GM12878 (cell line): ENCODE measurements around the gene DST. TPM values are rescaled to one million over a fixed set of nuclear protein-coding genes. Genes with fewer than 3 reads are reported as not detected.

ENCODE experiments used
- ATAC-seq: fragments of 200-7000 bp; cut with Tn5 transposase; 3 replicates; pipeline ENCODE4 v1.9.1; 2020; ENCODE audit warnings: mild to moderate bottlenecking, moderate library complexity
- BruUV-seq: library from RNA; stranded (reverse); fragments of 400-500 nt; replicated peaks from 2 replicates; lab custom pipeline; 2021; lab: Mats Ljungman, UMichigan
- CTCF ChIA-PET: fragments of 300-600 bp; sonication (Branson Sonifier 250); formaldehyde crosslinking; extraction: SDS; loops from one replicate; lab custom pipeline; 2021; ENCODE audit warnings: inconsistent platforms; lab: Yijun Ruan, JAX
- POLR2A ChIA-PET: fragments of 350-600 bp; formaldehyde crosslinking; extraction: SDS; loops from one replicate; lab custom pipeline; 2021; ENCODE audit warnings: inconsistent platforms; lab: Charles Lee
- RAD21 ChIA-PET: fragments of 300-600 bp; sonication (Branson Sonifier 250); formaldehyde crosslinking; loops from one replicate; lab custom pipeline; 2023; ENCODE audit warnings: antibody characterized with exemption; ENCODE audit not compliant: unreplicated experiment; lab: Charles Lee
- SMC1A ChIA-PET: fragments of 300-600 bp; sonication (Branson Sonifier 250); formaldehyde crosslinking; loops from one replicate; lab custom pipeline; 2023; ENCODE audit not compliant: unreplicated experiment, uncharacterized antibody; lab: Charles Lee
- DNase-seq: peaks from one replicate; pipeline ENCODE4 v3.0.0-alpha.2; 2011; ENCODE audit warnings: low read depth, low spot score
- FAIRE-seq: peaks from 3 replicates; lab custom pipeline; 2011; peaks lifted over from hg19 to GRCh38; lab: Jason Lieb, UNC
- H2AFZ ChIP-seq: 2 replicates; pipeline ENCODE4 v1.6.0; 2011; ENCODE audit warnings: low read depth, low read length, control low read depth; ENCODE audit not compliant: control insufficient read depth
- H3K27ac ChIP-seq: 2 replicates; pipeline ENCODE4 v1.5.1; 2011; ENCODE audit warnings: control low read depth; ENCODE audit not compliant: control insufficient read depth, insufficient read depth
- H3K27me3 ChIP-seq, 2 experiments: replicated peaks in 1 of 2; 2 replicates each; pipeline versions ENCODE4 v1.6.0 to v1.6.1; 2011; ENCODE audit warnings: low read length in 1 of 2; ENCODE audit not compliant: control insufficient read depth in 2 of 2, insufficient read depth in 2 of 2
- H3K36me3 ChIP-seq, 2 experiments: 2 replicates each; pipeline ENCODE4 v1.5.1; 2011; ENCODE audit warnings: low read length in 1 of 2; ENCODE audit not compliant: control insufficient read depth in 2 of 2, insufficient read depth in 2 of 2
- H3K4me1 ChIP-seq: 2 replicates; pipeline ENCODE4 v1.6.1; 2011; ENCODE audit warnings: mild to moderate bottlenecking, low read length, moderate library complexity, mixed read lengths; ENCODE audit not compliant: control insufficient read depth, insufficient read depth
- H3K4me2 ChIP-seq: 2 replicates; pipeline ENCODE4 v1.6.0; 2011; ENCODE audit warnings: control low read depth; ENCODE audit not compliant: control insufficient read depth, insufficient read depth
- H3K4me3 ChIP-seq: fragments of 200-600 bp; sonication (generic); 2 replicates; pipeline ENCODE4 v1.5.1; 2016
- H3K79me2 ChIP-seq: 2 replicates; pipeline ENCODE4 v1.6.0; 2011; ENCODE audit warnings: low read length; ENCODE audit not compliant: control insufficient read depth, insufficient read depth
- H3K9ac ChIP-seq: 2 replicates; pipeline ENCODE4 v1.8.0; 2011; ENCODE audit warnings: low read length, control low read depth, mixed read lengths; ENCODE audit not compliant: control insufficient read depth, insufficient read depth
- H3K9me3 ChIP-seq: replicated peaks from 3 replicates; pipeline ENCODE4 v1.5.1; 2011; ENCODE audit warnings: mild to moderate bottlenecking, low read length; ENCODE audit not compliant: control insufficient read depth, insufficient read depth
- H4K20me1 ChIP-seq: 2 replicates; pipeline ENCODE4 v1.6.0; 2011; ENCODE audit not compliant: control insufficient read depth, insufficient read depth
- CREB1 ChIP-seq: IDR thresholded peaks from 2 replicates; pipeline ENCODE4 v1.6.1; 2012; ENCODE audit warnings: low read depth, mild to moderate bottlenecking, inconsistent platforms
- NFIC ChIP-seq: IDR thresholded peaks from 2 replicates; pipeline ENCODE4 v1.6.1; 2012; ENCODE audit warnings: low read depth, mild to moderate bottlenecking, inconsistent platforms, low read length, moderate library complexity
- NR2C2 ChIP-seq: IDR thresholded peaks from 2 replicates; pipeline ENCODE4 v1.6.1; 2011; ENCODE audit warnings: borderline replicate concordance, low read depth; ENCODE audit not compliant: control insufficient read depth, insufficient read length
- POLR2AphosphoS5 ChIP-seq: IDR thresholded peaks from 2 replicates; pipeline ENCODE4 v1.6.1; 2011; ENCODE audit warnings: mild to moderate bottlenecking, low read length, inconsistent platforms
- WGBS: methylation state at CpG from one replicate; pipeline ENCODE4 v1.1.6; 2016; ENCODE audit warnings: low lambda C conversion rate; ENCODE audit not compliant: insufficient replicate concordance, insufficient coverage; ENCODE audit errors: missing lambda C conversion rate; 5-methylcytosine and 5-hydroxymethylcytosine counted together
- in situ Hi-C: fragments of 300-500 bp; cut with MboI; formaldehyde crosslinking; loops from 9 replicates; pipeline ENCODE4 v1.14.3; 2018; ENCODE audit warnings: mixed read lengths
- intact Hi-C: fragments of 100-400 bp; cut with micrococcal nuclease; formaldehyde crosslinking; loops from one replicate; pipeline ENCODE4 v1.14.2; 2022; ENCODE audit not compliant: unreplicated experiment
- polyA plus RNA-seq, 11 experiments: library from polyadenylated mRNA; depleted of rRNA in 4 of 11; unstranded in 6 of 11; stranded (reverse) in 5 of 11; fragments of >200 nt; fragmentation: Nextera tagmentation in 4 of 11; fragmentation: Illumina TruSeq in 1 of 11; extraction: Ambion mirVana in 4 of 11; extraction: Trizol in 1 of 11; gene quantifications; 1 replicate in 1 of 11; 2 replicates in 10 of 11; pipeline versions ENCODE4 v1.2.1 to v1.2.3, GENCODE V29; 2011 to 2016; ENCODE audit warnings: inconsistent platforms in 2 of 11, missing spikeins in 2 of 11, low read depth in 1 of 11
- total RNA-seq, 4 experiments: library from RNA; depleted of rRNA in 3 of 4; stranded (reverse); fragments of >200 nt in 3 of 4; fragmentation: Illumina TruSeq in 1 of 4; extraction: Trizol in 1 of 4; gene quantifications; 2 replicates each; pipeline versions ENCODE4 v1.2.1 to v1.2.3, GENCODE V29; 2013 to 2021

Gene DST
- total and polyA plus RNA-seq, 10 of the 15 experiments (the other 5 are each of a cell fraction or from before 2014, with no cell fraction given) = 32.1 to 156 (median 75.0) TPM

- no peaks in the 10 kb centered on the region; the same call in 1 of the 2 replicates for H3K79me2 ChIP-seq
- no peak for DNase-seq
- H3K4me2 ChIP-seq = no peak overlapping the region
- H2AFZ ChIP-seq = no peak overlapping the region
- SMC1A ChIA-PET = interaction anchor here (0.8 to 1.7 kb wide), 3 partner anchors 8 to 71 kb away, joined by 3 to 6 read pairs (median 3); no protein-coding TSS in a partner anchor
- WGBS = 74% methylated on average over 6 of the region's 6 CpGs
- in situ Hi-C loops = no loop called here
- no TSS peak for BruUV-seq
- no peak overlapping the region for H3K4me3 ChIP-seq
- no peak for FAIRE-seq
- H4K20me1 ChIP-seq = no peaks in the 10 kb centered on the region
- H3K36me3 ChIP-seq = peaks cover 2 to 26% of the 10 kb centered on the region in 2 experiments
- TF ChIP-seq NR2C2 = no peak
- TF ChIP-seq, all 136 proteins: peak for 0
- ChIA-PET CTCF (interaction anchor here (0.7 to 3.1 kb wide), 4 partner anchors 8 to 85 kb away, joined by 3 to 19 read pairs (median 6); no protein-coding TSS in a partner anchor), RAD21 (no interaction called here), POLR2A (no interaction called here)
- Histone ChIP-seq H3K4me1 (no peaks in the 10 kb centered on the region), H3K27me3 (no peaks in the 10 kb centered on the region), H3K9ac (no peak overlapping the region), H3K9me3 (no peaks in the 10 kb centered on the region), H3K27ac (no peak overlapping the region)
- intact Hi-C loops = no loop called here
- no peak for ATAC-seq
Observed at GRCh38 chr6:56613247-56613851, 29.3 kb downstream of the DST start.

GRCh38 chr6:56608332-56608731 is 34.4 kb downstream of the DST start:
- SMC1A ChIA-PET = interaction anchor here (1.1 to 4.1 kb wide), 4 partner anchors 8 to 18 kb away, joined by 3 to 21 read pairs (median 6); no protein-coding TSS in a partner anchor
- TF ChIP-seq CREB1 (no peak), NFIC (no peak), POLR2AphosphoS5 (peak; percentile 54; the same call in 1 of the 2 replicates)
- Histone ChIP-seq H3K79me2 (no peaks in the 10 kb centered on the region; the same call in 1 of the 2 replicates), H3K4me1 (no peaks in the 10 kb centered on the region), H3K36me3 (peaks cover 0 to 18% of the 10 kb centered on the region in 2 experiments; a peak in 2 of 4 replicates), H3K27me3 (no peaks in the 10 kb centered on the region), H4K20me1 (no peaks in the 10 kb centered on the region), H3K9me3 (no peaks in the 10 kb centered on the region), H3K27ac (no peak overlapping the region), H3K4me2 (no peak overlapping the region), H3K9ac (no peak overlapping the region), H3K4me3 (no peak overlapping the region), H2AFZ (no peak overlapping the region)
- in situ Hi-C loops (no loop called here), intact Hi-C loops (no loop called here)
- BruUV-seq = no TSS peak
- CTCF ChIA-PET = interaction anchor here (0.8 to 2.0 kb wide), 7 partner anchors 9 to 201 kb away, joined by 3 to 14 read pairs (median 3); no protein-coding TSS in a partner anchor
- ATAC-seq = no peak
- 62% methylated on average over 4 of the region's 4 CpGs for WGBS
- POLR2A ChIA-PET = no interaction called here
- DNase-seq = no peak
- no peak for FAIRE-seq
- RAD21 ChIA-PET = interaction anchor here (1.7 kb wide), 1 partner anchor 13 kb away, joined by 4 read pairs; no protein-coding TSS in a partner anchor
